Measurements from ENCODE around the gene CDC42SE2. TPM values are rescaled to one million over a fixed set of nuclear protein-coding genes. Genes with fewer than 3 reads are reported as not detected.
"Not testable (repeated sequence)": the region's sequence is repeated elsewhere in the genome, so short reads cannot be mapped to it uniquely, and the experiment has no call there.

Gene CDC42SE2
- total RNA-seq, 2 donors from 2014 or later = 51.0 to 63.5 TPM

GRCh38 chr5:131266370-131267060 is 2.7 kb downstream of the CDC42SE2 start:
- WGBS = 90% methylated on average over 16 of the region's 16 CpGs
- H3K9me3 ChIP-seq = no peaks in the 10 kb centered on the region
- H3K27me3 ChIP-seq (replicated peaks; ENCODE audit: insufficient read depth) = no peaks in the 10 kb centered on the region
- no peak for DNase-seq (ENCODE audit: low spot score)
- no peaks in the 10 kb centered on the region for H3K4me1 ChIP-seq (replicated peaks)
- H3K36me3 ChIP-seq = no peaks in the 10 kb centered on the region
- no peak overlapping the region for H3K4me3 ChIP-seq
- TF ChIP-seq, protein P1, sequence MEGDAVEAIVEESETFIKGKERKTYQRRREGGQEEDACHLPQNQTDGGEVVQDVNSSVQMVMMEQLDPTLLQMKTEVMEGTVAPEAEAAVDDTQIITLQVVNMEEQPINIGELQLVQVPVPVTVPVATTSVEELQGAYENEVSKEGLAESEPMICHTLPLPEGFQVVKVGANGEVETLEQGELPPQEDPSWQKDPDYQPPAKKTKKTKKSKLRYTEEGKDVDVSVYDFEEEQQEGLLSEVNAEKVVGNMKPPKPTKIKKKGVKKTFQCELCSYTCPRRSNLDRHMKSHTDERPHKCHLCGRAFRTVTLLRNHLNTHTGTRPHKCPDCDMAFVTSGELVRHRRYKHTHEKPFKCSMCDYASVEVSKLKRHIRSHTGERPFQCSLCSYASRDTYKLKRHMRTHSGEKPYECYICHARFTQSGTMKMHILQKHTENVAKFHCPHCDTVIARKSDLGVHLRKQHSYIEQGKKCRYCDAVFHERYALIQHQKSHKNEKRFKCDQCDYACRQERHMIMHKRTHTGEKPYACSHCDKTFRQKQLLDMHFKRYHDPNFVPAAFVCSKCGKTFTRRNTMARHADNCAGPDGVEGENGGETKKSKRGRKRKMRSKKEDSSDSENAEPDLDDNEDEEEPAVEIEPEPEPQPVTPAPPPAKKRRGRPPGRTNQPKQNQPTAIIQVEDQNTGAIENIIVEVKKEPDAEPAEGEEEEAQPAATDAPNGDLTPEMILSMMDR (IDR thresholded peaks at IDR 0.05) = no peak
- TF ChIP-seq POLR2A (IDR thresholded peaks at IDR 0.05) (no peak), POLR2AphosphoS5 (IDR thresholded peaks at IDR 0.05) (no peak)
- intact Hi-C loops (cut with DNase I) = no loop called here
- H3K27ac ChIP-seq = no peak overlapping the region

DNA sequence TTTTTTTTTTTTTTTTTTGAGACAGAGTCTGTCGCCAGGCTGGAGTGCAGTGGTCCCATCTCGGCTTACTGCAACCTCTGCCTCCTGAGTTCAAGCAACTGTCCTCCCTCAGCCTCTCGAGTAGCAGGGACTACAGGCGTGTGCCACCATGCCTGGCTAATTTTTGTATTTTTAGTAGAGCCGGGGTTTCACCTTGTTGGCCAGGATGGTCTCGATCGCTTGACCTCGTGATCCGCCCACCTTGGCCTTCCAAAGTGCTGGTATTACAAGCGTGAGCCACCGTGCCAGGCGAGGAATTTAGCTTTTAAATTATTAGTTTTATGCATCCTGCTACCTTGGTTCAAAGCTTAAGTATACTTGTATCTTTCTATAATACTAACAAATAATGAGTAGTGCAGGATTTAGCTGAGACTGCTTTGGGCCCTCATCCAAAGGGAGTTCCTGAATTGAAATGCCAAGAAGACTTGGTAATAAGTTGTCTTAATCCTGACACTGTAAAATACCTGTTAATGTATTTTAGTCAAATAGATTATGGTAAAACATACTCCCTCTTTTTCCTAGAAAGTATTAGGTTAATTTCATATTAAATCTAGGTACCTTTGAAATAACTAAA is 5.0 kb downstream of the CDC42SE2 start:
- Histone ChIP-seq H3K4me3 (no peak overlapping the region), H3K36me3 (no peaks in the 10 kb centered on the region), H3K27ac (no peak overlapping the region), H3K4me1 (replicated peaks) (no peaks in the 10 kb centered on the region), H3K27me3 (replicated peaks; ENCODE audit: insufficient read depth) (no peaks in the 10 kb centered on the region), H3K9me3 (no peaks in the 10 kb centered on the region)
- WGBS = 87% methylated on average over 12 of the region's 12 CpGs
- intact Hi-C loops (cut with DNase I) = no loop called here
- TF ChIP-seq POLR2AphosphoS5 (IDR thresholded peaks at IDR 0.05) (no peak), POLR2A (IDR thresholded peaks at IDR 0.05) (no peak)
- TF ChIP-seq, protein P1 (IDR thresholded peaks at IDR 0.05) = no peak
- no peak for DNase-seq (ENCODE audit: low spot score)

GRCh38 chr5:131270809-131271208 is 7.0 kb downstream of the CDC42SE2 start:
- Histone ChIP-seq H3K4me3 (no peak overlapping the region), H3K9me3 (no peaks in the 10 kb centered on the region), H3K27ac (no peak overlapping the region), H3K4me1 (replicated peaks) (no peaks in the 10 kb centered on the region), H3K36me3 (no peaks in the 10 kb centered on the region), H3K27me3 (replicated peaks; ENCODE audit: insufficient read depth) (no peaks in the 10 kb centered on the region)
- no peak for DNase-seq (ENCODE audit: low spot score)
- TF ChIP-seq POLR2A (IDR thresholded peaks at IDR 0.05) (no peak), POLR2AphosphoS5 (IDR thresholded peaks at IDR 0.05) (no peak)
- TF ChIP-seq, protein P1 (IDR thresholded peaks at IDR 0.05) = no peak
- intact Hi-C loops (cut with DNase I) = no loop called here
- WGBS = 45% methylated on average over 2 of the region's 2 CpGs

GRCh38 chr5:131271888-131272287 is 8.0 kb downstream of the CDC42SE2 start:
- DNase-seq (ENCODE audit: low spot score); H3K9me3 ChIP-seq; H3K36me3 ChIP-seq; H3K4me3 ChIP-seq; H3K27ac ChIP-seq; H3K27me3 ChIP-seq (replicated peaks; ENCODE audit: insufficient read depth); H3K4me1 ChIP-seq (replicated peaks); intact Hi-C loops (cut with DNase I): not testable (repeated sequence)
- WGBS = 91% methylated on average over 8 of the region's 8 CpGs

GRCh38 chr5:131272307-131272706 is 8.5 kb downstream of the CDC42SE2 start:
- Histone ChIP-seq H3K27ac (no peak overlapping the region), H3K36me3 (no peaks in the 10 kb centered on the region), H3K27me3 (replicated peaks; ENCODE audit: insufficient read depth) (no peaks in the 10 kb centered on the region), H3K4me3 (no peak overlapping the region), H3K4me1 (replicated peaks) (no peaks in the 10 kb centered on the region), H3K9me3 (no peaks in the 10 kb centered on the region)
- WGBS = 91% methylated on average over 5 of the region's 5 CpGs
- TF ChIP-seq, protein P1 (IDR thresholded peaks at IDR 0.05) = no peak
- no peak for TF ChIP-seq POLR2AphosphoS5 (IDR thresholded peaks at IDR 0.05)
- TF ChIP-seq POLR2A (IDR thresholded peaks at IDR 0.05) = no peak
- intact Hi-C loops (cut with DNase I) = no loop called here
- DNase-seq (ENCODE audit: low spot score) = no peak
